Amniotic epithelial cell (primary cell): Measurements from ENCODE around the gene PAK1.
A peak's percentile ranks its signal among the peaks of the same experiment; 100 is the strongest.

Experiments
- DNase-seq: peaks from one replicate; pipeline ENCODE4 v3.0.0-alpha.2; 2010; ENCODE audit warnings: low read depth

Gene PAK1

GRCh38 chr11:77371646-77372045, 102.2 kb downstream of the PAK1 start:
- no peak for DNase-seq

- DNase-seq = no peak
These were observed 103.7 kb downstream of the PAK1 start for GRCh38 chr11:77370217-77370616.

GRCh38 chr11:77361184-77361583, 112.7 kb downstream of the PAK1 start:
- DNase-seq = peak; percentile 61

GRCh38 chr11:77359481-77359880, 114.4 kb downstream of the PAK1 start:
- DNase-seq = no peak

- DNase-seq = no peak
These were observed 120.8 kb downstream of the PAK1 start for GRCh38 chr11:77353131-77353530.

GRCh38 chr11:77351281-77351886, 122.5 kb downstream of the PAK1 start:
- peak; percentile 15 for DNase-seq

GRCh38 chr11:77347948-77348347, 125.9 kb downstream of the PAK1 start:
- DNase-seq = no peak

GRCh38 chr11:77346906-77347603, 126.8 kb downstream of the PAK1 start:
- peak; percentile 68 for DNase-seq

GRCh38 chr11:77345621-77346020, 128.3 kb downstream of the PAK1 start:
- DNase-seq = peak; percentile 57

- DNase-seq = peak; percentile 84
These were observed 133.4 kb downstream of the PAK1 start for GRCh38 chr11:77340501-77340900.

- no peak for DNase-seq
These were observed 141.6 kb downstream of the PAK1 start for GRCh38 chr11:77332259-77332658.

- DNase-seq = no peak
These were observed 148.7 kb downstream of the PAK1 start for GRCh38 chr11:77325159-77325558.

GRCh38 chr11:77324508-77324907, 149.4 kb downstream of the PAK1 start:
- no peak for DNase-seq

- DNase-seq = no peak
These were observed 150.8 kb downstream of the PAK1 start for GRCh38 chr11:77322926-77323590.

- peak; percentile 34 for DNase-seq
These were observed 151.4 kb downstream of the PAK1 start for GRCh38 chr11:77322506-77322905.

GRCh38 chr11:77320351-77320750, 153.5 kb downstream of the PAK1 start:
- DNase-seq = peak; percentile 19

- DNase-seq = no peak
These were observed 155.3 kb downstream of the PAK1 start for GRCh38 chr11:77318600-77318999.

GRCh38 chr11:77316733-77317342, 157.1 kb downstream of the PAK1 start:
- no peak for DNase-seq

GRCh38 chr11:77312107-77312506, 161.8 kb downstream of the PAK1 start:
- no peak for DNase-seq

GRCh38 chr11:77311701-77312100, 162.2 kb downstream of the PAK1 start:
- DNase-seq = no peak

GRCh38 chr11:77310721-77311120, 163.2 kb downstream of the PAK1 start:
- no peak for DNase-seq

- no peak for DNase-seq
These were observed 164.4 kb downstream of the PAK1 start for GRCh38 chr11:77309401-77310085.
